Measurements from ENCODE around the gene NSD2. TPM values are rescaled to one million over a fixed set of nuclear protein-coding genes. Genes with fewer than 3 reads are reported as not detected.

NSD2 gene
- total and polyA plus RNA-seq, 9 donors: 9.1 to 41.9 (median 20.3) TPM

- peaks cover 3% of the 10 kb centered on the region for H3K4me1 ChIP-seq (ENCODE audit: insufficient read depth)
- no peak overlapping the region for H3K27ac ChIP-seq
- intact Hi-C loops (cut with DNase I): no loop called here
- DNase-seq: peak in 2 of 5 donors; percentile 13 to 19
- WGBS, 3 donors: 77 to 92% (median 81%) methylated on average over 10 of the region's 10 CpGs
- no peak overlapping the region for H3K4me3 ChIP-seq
- no peak for TF ChIP-seq EP300 (IDR thresholded peaks at IDR 0.05)
- H3K9me3 ChIP-seq: no peaks in the 10 kb centered on the region
- H3K27me3 ChIP-seq: no peaks in the 10 kb centered on the region
- no peaks in the 10 kb centered on the region for H3K36me3 ChIP-seq
Observed at GRCh38 chr4:1990348-1990645, 119.1 kb downstream of the NSD2 start.

GRCh38 chr4:1990676-1991075 is 119.5 kb downstream of the NSD2 start:
- no peak overlapping the region for H3K27ac ChIP-seq
- no peak overlapping the region for H3K4me3 ChIP-seq
- 84 to 93% (median 86%) methylated on average over 5 of the region's 5 CpGs for WGBS, 3 donors
- peak in 1 of 5 donors; percentile 3 for DNase-seq
- H3K4me1 ChIP-seq (ENCODE audit: insufficient read depth): peaks cover 3% of the 10 kb centered on the region
- intact Hi-C loops (cut with DNase I): no loop called here
- no peaks in the 10 kb centered on the region for H3K36me3 ChIP-seq
- TF ChIP-seq CTCF (IDR thresholded peaks at IDR 0.05): no peak
- TF ChIP-seq EP300 (IDR thresholded peaks at IDR 0.05): no peak
- no peak for TF ChIP-seq POLR2A (IDR thresholded peaks at IDR 0.05)
- no peaks in the 10 kb centered on the region for H3K9me3 ChIP-seq
- H3K27me3 ChIP-seq: no peaks in the 10 kb centered on the region

GRCh38 chr4:1991087-1991486 is 119.9 kb downstream of the NSD2 start:
- WGBS, 3 donors: 82 to 86% (median 82%) methylated on average over 11 of the region's 11 CpGs
- no peak for TF ChIP-seq POLR2A (IDR thresholded peaks at IDR 0.05)
- TF ChIP-seq CTCF (IDR thresholded peaks at IDR 0.05): no peak
- no peak for TF ChIP-seq EP300 (IDR thresholded peaks at IDR 0.05)
- Histone ChIP-seq H3K9me3 (no peaks in the 10 kb centered on the region), H3K4me1 (ENCODE audit: insufficient read depth) (peaks cover 3% of the 10 kb centered on the region), H3K4me3 (no peak overlapping the region), H3K36me3 (no peaks in the 10 kb centered on the region), H3K27me3 (no peaks in the 10 kb centered on the region), H3K27ac (no peak overlapping the region)
- peak in 1 of 5 donors; percentile 3 for DNase-seq
- intact Hi-C loops (cut with DNase I): no loop called here

- TF ChIP-seq EP300 (IDR thresholded peaks at IDR 0.05) (no peak), POLR2A (IDR thresholded peaks at IDR 0.05) (no peak), CTCF (IDR thresholded peaks at IDR 0.05) (no peak)
- H3K27me3 ChIP-seq: no peaks in the 10 kb centered on the region
- DNase-seq: peak in 2 of 5 donors; percentile 15 to 20
- intact Hi-C loops (cut with DNase I): no loop called here
- H3K4me1 ChIP-seq (ENCODE audit: insufficient read depth): peaks cover 3% of the 10 kb centered on the region
- no peak overlapping the region for H3K27ac ChIP-seq
- no peaks in the 10 kb centered on the region for H3K36me3 ChIP-seq
- H3K4me3 ChIP-seq: no peak overlapping the region
- WGBS, 3 donors: 92 to 94% (median 93%) methylated on average over 36 to 37 of the region's 37 CpGs
- H3K9me3 ChIP-seq: no peaks in the 10 kb centered on the region
Observed at GRCh38 chr4:1991596-1992434, 120.6 kb downstream of the NSD2 start.

GRCh38 chr4:1992468-1993168 is 121.4 kb downstream of the NSD2 start:
- H3K36me3 ChIP-seq: no peaks in the 10 kb centered on the region
- TF ChIP-seq CTCF (IDR thresholded peaks at IDR 0.05) (no peak), POLR2A (IDR thresholded peaks at IDR 0.05) (no peak), EP300 (IDR thresholded peaks at IDR 0.05) (no peak)
- no peaks in the 10 kb centered on the region for H3K27me3 ChIP-seq
- H3K27ac ChIP-seq: no peak overlapping the region
- DNase-seq: peak in 2 of 5 donors; percentile 13 to 20
- peaks cover 3% of the 10 kb centered on the region for H3K4me1 ChIP-seq (ENCODE audit: insufficient read depth)
- WGBS, 3 donors: 76 to 85% (median 77%) methylated on average over 39 to 45 of the region's 45 CpGs
- H3K4me3 ChIP-seq: no peak overlapping the region
- intact Hi-C loops (cut with DNase I): no loop called here
- H3K9me3 ChIP-seq: no peaks in the 10 kb centered on the region

All from ovary (tissue), 9 donors.